Ascending aorta (tissue), 2 donors: ENCODE measurements around the gene TCP11L1. TPM values are rescaled to one million over a fixed set of nuclear protein-coding genes. Genes with fewer than 3 reads are reported as not detected.
A peak's percentile ranks its signal among the peaks of the same experiment; 100 is the strongest.

ENCODE experiments used
- DNase-seq, 2 donors: peaks; one replicate each; pipeline ENCODE4 v3.0.0-alpha.2; 2019; ENCODE audit warnings: low spot score in 2 of 2
- H3K27ac ChIP-seq, 2 donors: fragments of 200-600 bp; sonication (generic); one replicate each; pipeline ENCODE4 v1.5.1; 2016 to 2017; ENCODE audit warnings: mild to moderate bottlenecking in 1 of 2
- H3K27me3 ChIP-seq: fragments of 200-600 bp; sonication (generic); one replicate; pipeline ENCODE4 v1.5.1; 2017
- H3K36me3 ChIP-seq, 2 donors: fragments of 200-600 bp; sonication (generic); one replicate each; pipeline ENCODE4 v1.5.1; 2016
- H3K4me1 ChIP-seq, 2 donors: fragments of 200-600 bp; sonication (generic); one replicate each; pipeline ENCODE4 v1.5.1; 2016 to 2017; ENCODE audit warnings: mild to moderate bottlenecking in 1 of 2
- H3K4me3 ChIP-seq, 2 donors: fragments of 200-600 bp; sonication (generic); one replicate each; pipeline ENCODE4 v1.5.1; 2016 to 2017; ENCODE audit warnings: mild to moderate bottlenecking in 1 of 2
- H3K9me3 ChIP-seq, 2 donors: fragments of 200-600 bp; sonication (generic); one replicate each; pipeline ENCODE4 v1.5.1; 2016
- CTCF ChIP-seq, 3 experiments: fragments of 200-600 bp in 2 of 3; fragments of 450-650 bp in 1 of 3; sonication (generic) in 2 of 3; IDR thresholded peaks; one replicate each; pipeline ENCODE4 v1.5.1; 2016 to 2019; ENCODE audit warnings: antibody characterized with exemption in 3 of 3, mild to moderate bottlenecking in 1 of 3, moderate library complexity in 1 of 3
- intact Hi-C: fragments of 100-400 bp; cut with DNase I; formaldehyde crosslinking; loops from one replicate; pipeline ENCODE4 v1.15.1; 2023
- total RNA-seq: library from RNA; depleted of rRNA; stranded (reverse); fragments of >200 nt; gene quantifications from one replicate; pipeline ENCODE4 v1.1.0, GENCODE V29; 2016

The TCP11L1 gene
- total RNA-seq, 1 donor from 2014 or later = 33.6 TPM

GRCh38 chr11:33064033-33064825, 24.9 kb downstream of the TCP11L1 start:
- Histone ChIP-seq H3K4me1 (no peaks in the 10 kb centered on the region), H3K27me3 (no peaks in the 10 kb centered on the region), H3K9me3 (no peaks in the 10 kb centered on the region), H3K4me3 (no peak overlapping the region), H3K27ac (no peak overlapping the region), H3K36me3 (peaks cover 64 to 70% of the 10 kb centered on the region in 2 donors)
- no peak for TF ChIP-seq CTCF (IDR thresholded peaks at IDR 0.05)
- no peak for DNase-seq
- intact Hi-C loops = no loop called here

GRCh38 chr11:33064866-33065265, 25.5 kb downstream of the TCP11L1 start:
- H3K27me3 ChIP-seq = no peaks in the 10 kb centered on the region
- DNase-seq = no peak
- intact Hi-C loops = loop anchor here (1.0 kb wide), 1 partner anchor 105 kb away; no protein-coding TSS in a partner anchor
- no peak for TF ChIP-seq CTCF (IDR thresholded peaks at IDR 0.05)
- no peaks in the 10 kb centered on the region for H3K9me3 ChIP-seq
- no peak overlapping the region for H3K4me3 ChIP-seq
- H3K36me3 ChIP-seq = peaks cover 64 to 70% of the 10 kb centered on the region in 2 donors
- no peaks in the 10 kb centered on the region for H3K4me1 ChIP-seq
- no peak overlapping the region for H3K27ac ChIP-seq

DNA sequence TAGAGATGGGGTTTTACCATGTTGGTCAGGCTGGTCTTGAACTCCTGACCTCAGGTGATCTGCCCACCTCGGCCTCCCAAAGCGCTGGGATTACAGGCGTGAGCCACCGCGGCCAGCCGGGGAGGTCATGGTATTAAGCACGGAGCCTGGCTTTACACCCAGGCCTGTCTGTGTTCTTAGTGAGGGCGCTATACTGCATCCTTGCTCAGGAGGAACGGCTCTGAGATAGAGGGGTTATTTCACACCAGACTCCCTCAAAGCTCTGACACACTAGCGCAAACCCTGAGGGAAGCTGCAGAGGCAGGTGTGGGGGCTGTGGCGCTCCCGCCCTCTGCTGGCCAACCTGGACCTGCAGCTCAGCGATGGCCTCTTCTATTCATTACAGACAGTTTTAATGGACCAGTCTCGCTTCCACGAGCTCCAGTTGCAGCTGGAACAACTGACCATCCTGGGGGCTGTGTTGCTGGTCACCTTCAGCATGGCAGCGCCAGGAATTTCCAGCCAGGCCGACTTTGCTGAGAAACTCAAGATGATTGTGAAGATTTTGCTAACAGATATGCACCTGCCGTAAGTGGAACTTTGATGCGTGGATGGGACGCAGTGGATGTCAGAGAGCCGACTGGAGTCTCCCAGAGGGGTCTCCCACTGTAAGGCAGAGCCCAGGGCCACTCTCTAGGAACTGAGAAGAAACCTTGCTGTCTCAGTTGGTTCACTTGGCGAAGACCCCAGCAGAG, 26.2 kb downstream of the TCP11L1 start:
- H3K36me3 ChIP-seq = peaks cover 64 to 70% of the 10 kb centered on the region in 2 donors
- H3K4me1 ChIP-seq = no peaks in the 10 kb centered on the region
- H3K4me3 ChIP-seq = no peak overlapping the region
- H3K9me3 ChIP-seq = no peaks in the 10 kb centered on the region
- TF ChIP-seq CTCF (IDR thresholded peaks at IDR 0.05) = peak; percentile 54 to 72 (median 70)
- peak in 1 of 2 donors; percentile 74 for DNase-seq
- no peaks in the 10 kb centered on the region for H3K27me3 ChIP-seq
- no peak overlapping the region for H3K27ac ChIP-seq
- intact Hi-C loops = loop anchor here (1.0 kb wide), 1 partner anchor 105 kb away; no protein-coding TSS in a partner anchor

DNA sequence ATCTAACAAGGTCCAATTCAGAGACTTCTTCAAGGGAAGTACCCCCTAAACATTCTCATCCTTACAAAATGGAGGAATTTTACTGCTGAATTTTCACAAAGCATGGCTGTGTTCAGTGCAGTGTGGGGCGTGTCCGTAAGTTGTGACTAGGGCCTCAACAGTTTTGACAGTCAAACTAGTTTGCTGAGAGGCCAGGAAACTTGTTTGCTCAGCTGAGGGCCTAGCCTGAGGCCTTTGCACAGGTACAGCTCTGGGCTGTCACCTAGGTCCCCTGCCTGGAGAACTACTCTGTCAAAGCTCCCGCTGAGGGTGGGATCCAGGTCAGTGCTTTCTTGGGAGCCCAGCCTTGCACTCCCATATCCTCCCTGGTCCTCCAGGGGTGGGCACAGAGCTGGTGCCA, 27.9 kb downstream of the TCP11L1 start:
- no peak for DNase-seq

More for the DNA sequence above, 27.9 kb downstream of the TCP11L1 start:
- Histone ChIP-seq H3K4me3 (no peak overlapping the region), H3K9me3 (no peaks in the 10 kb centered on the region), H3K36me3 (peaks cover 72 to 76% of the 10 kb centered on the region in 2 donors), H3K4me1 (no peaks in the 10 kb centered on the region), H3K27ac (no peak overlapping the region), H3K27me3 (no peaks in the 10 kb centered on the region)
- TF ChIP-seq CTCF (IDR thresholded peaks at IDR 0.05) = no peak
- intact Hi-C loops = no loop called here
